Measurements from ENCODE around the gene RIMKLA.

The RIMKLA gene

GRCh38 chr1:42442662-42443061 lies 62.1 kb downstream of the RIMKLA start:
- H3K27ac ChIP-seq: no peak overlapping the region
- TF ChIP-seq CTCF (IDR thresholded peaks at IDR 0.05): no peak
- TF ChIP-seq ZFX (IDR thresholded peaks at IDR 0.05; ENCODE audit: borderline replicate concordance): no peak

GRCh38 chr1:42449256-42449655 lies 68.7 kb downstream of the RIMKLA start:
- TF ChIP-seq ZFX (IDR thresholded peaks at IDR 0.05; ENCODE audit: borderline replicate concordance) (no peak), CTCF (IDR thresholded peaks at IDR 0.05) (no peak)
- H3K27ac ChIP-seq: no peak overlapping the region

GRCh38 chr1:42450061-42450460 lies 69.5 kb downstream of the RIMKLA start:
- no peak for TF ChIP-seq ZFX (IDR thresholded peaks at IDR 0.05; ENCODE audit: borderline replicate concordance)
- TF ChIP-seq CTCF (IDR thresholded peaks at IDR 0.05): no peak
- no peak overlapping the region for H3K27ac ChIP-seq

DNA sequence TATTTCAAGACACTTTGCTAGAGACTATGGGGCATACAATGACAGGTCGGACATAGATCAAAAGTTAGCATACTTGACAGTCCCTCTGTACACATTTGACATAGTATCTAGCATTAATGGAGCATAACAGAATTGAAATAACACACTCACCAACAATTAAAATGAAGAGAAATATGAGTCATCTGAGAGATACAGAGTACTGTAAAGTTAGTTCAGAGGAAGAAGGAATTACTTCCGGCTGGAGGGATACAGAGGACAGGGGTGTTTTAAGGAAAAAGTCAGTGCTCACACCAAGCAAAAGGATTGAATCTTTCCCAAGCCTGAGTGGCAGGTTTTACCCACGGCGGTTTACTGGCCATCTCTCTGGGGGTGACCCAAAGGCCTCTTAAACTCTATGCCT lies 72.8 kb downstream of the RIMKLA start:
- TF ChIP-seq CTCF (IDR thresholded peaks at IDR 0.05) (no peak), ZFX (IDR thresholded peaks at IDR 0.05; ENCODE audit: borderline replicate concordance) (no peak)

GRCh38 chr1:42454403-42454802 lies 73.8 kb downstream of the RIMKLA start:
- TF ChIP-seq CTCF (IDR thresholded peaks at IDR 0.05) (no peak), ZFX (IDR thresholded peaks at IDR 0.05; ENCODE audit: borderline replicate concordance) (no peak)
- no peak overlapping the region for H3K27ac ChIP-seq

More for the DNA sequence above, 72.8 kb downstream of the RIMKLA start:
- H3K27ac ChIP-seq: no peak overlapping the region

- TF ChIP-seq ZFX (IDR thresholded peaks at IDR 0.05; ENCODE audit: borderline replicate concordance): no peak
- no peak for TF ChIP-seq CTCF (IDR thresholded peaks at IDR 0.05)
- peak within 1 kb of the TSS; percentile 88 for H3K27ac ChIP-seq
These were observed 75.6 kb downstream of the RIMKLA start, which contains the start of the genes PPCS and ZMYND12 for GRCh38 chr1:42456010-42456753. TSS of gene PPCS (plus strand) at chr1:42456543. CDS start at chr1:42456566, 23 bp downstream. TSS of gene ZMYND12 (minus strand) at chr1:42456022. CDS start at chr1:42455997, 25 bp downstream.

DNA sequence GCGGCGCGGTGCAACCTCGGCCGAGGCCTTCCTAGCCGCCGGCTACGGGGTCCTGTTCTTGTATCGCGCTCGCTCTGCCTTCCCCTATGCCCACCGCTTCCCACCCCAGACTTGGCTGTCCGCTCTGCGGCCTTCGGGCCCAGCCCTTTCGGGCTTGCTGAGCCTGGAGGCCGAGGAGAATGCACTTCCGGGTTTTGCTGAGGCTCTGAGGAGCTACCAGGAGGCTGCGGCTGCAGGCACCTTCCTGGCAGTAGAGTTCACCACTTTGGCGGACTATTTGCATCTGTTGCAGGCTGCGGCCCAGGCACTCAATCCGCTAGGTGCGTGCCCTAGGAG lies 76.1 kb downstream of the RIMKLA start:
- TF ChIP-seq ZFX (IDR thresholded peaks at IDR 0.05; ENCODE audit: borderline replicate concordance): no peak
- no peak for TF ChIP-seq CTCF (IDR thresholded peaks at IDR 0.05)
- H3K27ac ChIP-seq: peak overlapping the region; percentile 88
